ENCODE measurements around the gene C12orf57.

C12orf57 gene

DNA sequence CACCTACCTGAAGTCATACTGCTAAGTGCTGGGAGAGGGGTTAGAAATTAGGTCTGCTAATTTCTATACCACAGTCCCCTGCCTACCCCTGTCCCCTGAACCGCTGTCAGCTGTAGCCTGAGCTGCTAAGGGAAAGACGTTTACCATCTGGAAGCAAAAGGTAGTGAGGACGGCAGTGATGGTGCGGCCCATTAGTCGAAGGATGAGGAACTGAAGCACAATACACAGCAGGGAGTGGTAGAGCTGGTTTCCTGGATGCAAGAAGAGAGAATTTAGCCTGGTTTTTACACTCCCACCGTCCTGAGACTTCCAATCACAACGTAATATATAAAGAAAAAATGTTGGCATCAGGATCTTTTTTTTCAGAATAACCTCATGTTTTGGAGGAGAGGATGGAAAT, 38.7 kb downstream of the C12orf57 start:
- DNase-seq (no peak), ATAC-seq (replicated peaks) (no peak)
- Mint-ChIP-seq H3K27ac (peak overlapping the region; percentile 66), H3K4me1 (peaks cover 3 to 4% of the 10 kb centered on the region in 2 donors), H3K36me3 (peaks cover 32 to 52% of the 10 kb centered on the region in 2 donors), H3K27me3 (no peaks in the 10 kb centered on the region), H3K9me3 (no peaks in the 10 kb centered on the region), H3K4me3 (no peak overlapping the region)

DNA sequence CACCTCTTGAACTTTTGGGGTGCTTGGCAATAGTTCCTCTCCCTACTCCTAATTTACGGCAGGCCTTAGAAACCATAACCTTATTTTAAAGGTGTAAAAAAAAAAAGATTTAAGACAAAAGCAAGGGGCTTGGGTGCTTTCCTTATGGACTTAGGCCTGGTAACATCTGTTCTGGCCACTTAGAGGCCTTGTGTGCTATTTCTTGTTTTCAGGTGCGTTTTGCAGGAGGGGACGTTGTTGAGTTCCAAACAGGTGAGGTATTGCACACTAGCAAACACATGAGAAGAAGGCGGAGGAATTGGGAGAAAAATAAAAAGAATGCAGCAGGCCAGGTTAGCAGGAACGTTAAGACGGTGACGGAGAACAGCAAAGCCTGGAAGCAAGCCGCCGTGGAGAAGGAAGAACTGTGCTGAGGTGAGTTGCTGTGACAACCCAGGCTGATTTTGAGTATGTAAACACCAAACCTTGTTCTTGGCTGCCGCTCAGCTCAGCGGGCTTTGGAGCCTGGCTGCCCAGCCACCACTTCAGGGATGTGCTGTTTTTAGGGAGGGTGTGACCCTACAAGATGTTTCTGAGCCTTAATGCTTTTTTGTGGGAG, 44.2 kb downstream of the C12orf57 start:
- no peaks in the 10 kb centered on the region for H3K9me3 Mint-ChIP-seq
- DNase-seq (no peak), ATAC-seq (replicated peaks) (no peak)
- no peak overlapping the region for H3K27ac Mint-ChIP-seq
- H3K27me3 Mint-ChIP-seq = no peaks in the 10 kb centered on the region
- H3K4me3 Mint-ChIP-seq = no peak overlapping the region
- peaks cover 22 to 28% of the 10 kb centered on the region in 2 donors for H3K36me3 Mint-ChIP-seq
- H3K4me1 Mint-ChIP-seq = no peaks in the 10 kb centered on the region

All from stimulated activated naive B cell treated with anti-CD40 and anti-IgM and Interleukin-4, amounts not matched to agents 10 μg/mL and 1 μg/mL and 100 μg/mL, for 72 hours (primary cell).